GM18517 (cell line): ENCODE results near the gene MUC21.
"Not testable (repeated sequence)": the region's sequence is repeated elsewhere in the genome, so short reads cannot be mapped to it uniquely, and the experiment has no call there.

Source experiments
- ATAC-seq: cut with Tn5 transposase; IDR thresholded peaks from one replicate; pipeline ENCODE4 v1.9.1; 2021; ENCODE audit warnings: mild to moderate bottlenecking, moderate library complexity; ENCODE audit not compliant: unreplicated experiment

The MUC21 gene

GRCh38 chr6:31005249-31006020 is 21.9 kb downstream of the MUC21 start:
- no peak for ATAC-seq

- no peak for ATAC-seq
Observed at GRCh38 chr6:31007694-31008093, 24.2 kb downstream of the MUC21 start.

- ATAC-seq = no peak
Observed at GRCh38 chr6:31008165-31008564, 24.6 kb downstream of the MUC21 start.

GRCh38 chr6:31009731-31010130 is 26.2 kb downstream of the MUC21 start:
- ATAC-seq = no peak

- ATAC-seq = no peak
Observed at GRCh38 chr6:31010393-31011060, 27.0 kb downstream of the MUC21 start, which contains the start of gene MUC22. TSS of gene MUC22 (plus strand) at chr6:31010474. CDS start at chr6:31010707, 233 bp downstream.

GRCh38 chr6:31011153-31011552 is 27.6 kb downstream of the MUC21 start:
- no peak for ATAC-seq

GRCh38 chr6:31016659-31017299 is 33.3 kb downstream of the MUC21 start:
- ATAC-seq = no peak

GRCh38 chr6:31017436-31017835 is 33.9 kb downstream of the MUC21 start:
- not testable (repeated sequence) for ATAC-seq

- no peak for ATAC-seq
Observed at GRCh38 chr6:31020057-31020456, 36.5 kb downstream of the MUC21 start.

- ATAC-seq = not testable (repeated sequence)
Observed at GRCh38 chr6:31020631-31021255, 37.2 kb downstream of the MUC21 start.

- not testable (repeated sequence) for ATAC-seq
Observed at GRCh38 chr6:31021705-31022531, 38.4 kb downstream of the MUC21 start.

GRCh38 chr6:31025595-31025994 is 42.1 kb downstream of the MUC21 start:
- no peak for ATAC-seq

- ATAC-seq = no peak
Observed at GRCh38 chr6:31031095-31031494, 47.6 kb downstream of the MUC21 start.

GRCh38 chr6:31033075-31033474 is 49.6 kb downstream of the MUC21 start:
- ATAC-seq = no peak

GRCh38 chr6:31035862-31036497 is 52.5 kb downstream of the MUC21 start:
- no peak for ATAC-seq

GRCh38 chr6:31037169-31037568 is 53.7 kb downstream of the MUC21 start:
- no peak for ATAC-seq

- no peak for ATAC-seq
Observed at GRCh38 chr6:31037682-31038081, 54.2 kb downstream of the MUC21 start.

- no peak for ATAC-seq
Observed at GRCh38 chr6:31038559-31038958, 55.0 kb downstream of the MUC21 start.
